Body of pancreas (tissue), 4 donors: ENCODE measurements around the gene SLC24A3. TPM values are rescaled to one million over a fixed set of nuclear protein-coding genes. Genes with fewer than 3 reads are reported as not detected.

Source experiments
- ATAC-seq: fragments of 150-250 bp; one replicate; pipeline ENCODE4 v1.9.1; 2016
- DNase-seq, 4 donors: peaks; one replicate each; pipeline ENCODE4 v3.0.0-alpha.2; 2019
- H3K27ac ChIP-seq, 4 donors: fragments of 200-600 bp; sonication (generic); 1 replicate in 3 of 4; 2 replicates in 1 of 4; pipeline versions ENCODE4 v1.5.1 to v1.6.1; 2016 to 2019; ENCODE audit warnings: mild to moderate bottlenecking in 1 of 4, mixed read lengths in 1 of 4, moderate library complexity in 1 of 4
- H3K27me3 ChIP-seq, 2 donors: fragments of 200-600 bp; sonication (generic); one replicate each; pipeline ENCODE4 v1.6.0; 2016; ENCODE audit warnings: mild to moderate bottlenecking in 1 of 2
- H3K36me3 ChIP-seq, 2 donors: fragments of 200-600 bp; sonication (generic); replicated peaks in 1 of 2; 2 replicates each; pipeline ENCODE4 v1.5.1; 2016; ENCODE audit warnings: low read depth in 2 of 2; ENCODE audit not compliant: insufficient read depth in 1 of 2
- H3K4me1 ChIP-seq: fragments of 200-600 bp; sonication (generic); one replicate; pipeline ENCODE4 v1.6.0; 2016
- H3K4me3 ChIP-seq, 2 donors: fragments of 200-600 bp; sonication (generic); 1 replicate in 1 of 2; 2 replicates in 1 of 2; pipeline ENCODE4 v1.5.1; 2016 to 2019
- H3K9me3 ChIP-seq, 3 donors: fragments of 200-600 bp; sonication (generic); 1 replicate in 2 of 3; 2 replicates in 1 of 3; pipeline ENCODE4 v1.5.1; 2016
- CTCF ChIP-seq, 7 experiments: fragments of 450-650 bp in 4 of 7; fragments of 200-600 bp in 3 of 7; sonication (generic) in 3 of 7; IDR thresholded peaks; one replicate each; pipeline ENCODE4 v1.5.1; 2016 to 2019; ENCODE audit warnings: antibody characterized with exemption in 7 of 7
- POLR2A ChIP-seq, 3 donors: fragments of 450-650 bp; IDR thresholded peaks; one replicate each; pipeline ENCODE4 v1.6.1; 2016; ENCODE audit warnings: antibody characterized with exemption in 3 of 3, mild to moderate bottlenecking in 2 of 3
- WGBS, 2 donors: methylation state at CpG; one replicate each; pipeline ENCODE4 v1.1.5; 2017; 5-methylcytosine and 5-hydroxymethylcytosine counted together
- intact Hi-C: fragments of 100-400 bp; cut with DNase I; formaldehyde crosslinking; loops from one replicate; pipeline ENCODE4 v1.15.1; 2023
- total RNA-seq, 2 donors: library from RNA; depleted of rRNA; stranded (reverse); fragments of >200 nt; gene quantifications; one replicate each; pipeline ENCODE4 v1.1.0, GENCODE V29; 2016

SLC24A3 gene
- total RNA-seq, 2 donors from 2014 or later: 0.66 to 1.0 TPM

GRCh38 chr20:19260412-19261090, 48.1 kb downstream of the SLC24A3 start:
- DNase-seq (no peak), ATAC-seq (no peak)
- intact Hi-C loops: no loop called here
- WGBS, 2 donors: 55 to 59% methylated on average over 9 of the region's 9 CpGs
- Histone ChIP-seq H3K4me1 (no peaks in the 10 kb centered on the region), H3K4me3 (no peak overlapping the region), H3K27ac (no peak overlapping the region), H3K36me3 (no peaks in the 10 kb centered on the region), H3K9me3 (no peaks in the 10 kb centered on the region), H3K27me3 (no peaks in the 10 kb centered on the region)
- TF ChIP-seq POLR2A (IDR thresholded peaks at IDR 0.05) (no peak), CTCF (IDR thresholded peaks at IDR 0.05) (no peak)

DNA sequence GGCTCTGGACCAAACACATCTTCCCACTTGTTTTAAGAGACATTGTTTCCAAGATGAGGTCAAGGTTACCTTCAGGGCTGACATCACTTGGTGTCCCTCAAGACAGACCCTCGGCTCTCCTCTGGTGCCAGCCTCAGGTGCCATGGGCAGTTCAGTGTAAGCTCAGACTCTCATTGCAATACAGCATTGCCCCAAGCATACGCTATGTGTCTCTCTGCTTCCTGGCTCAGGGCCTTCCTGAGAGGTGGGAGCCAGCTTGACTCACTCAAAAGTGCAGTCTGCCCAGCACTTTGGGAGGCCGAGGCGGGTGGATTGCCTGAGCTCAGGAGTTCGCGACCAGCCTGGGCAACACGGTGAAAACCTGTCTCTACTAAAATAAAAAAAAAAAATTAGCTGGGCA, 51.7 kb downstream of the SLC24A3 start:
- Histone ChIP-seq H3K36me3 (no peaks in the 10 kb centered on the region), H3K4me1 (no peaks in the 10 kb centered on the region), H3K27ac (no peak overlapping the region), H3K9me3 (no peaks in the 10 kb centered on the region), H3K4me3 (no peak overlapping the region), H3K27me3 (no peaks in the 10 kb centered on the region)
- DNase-seq (no peak), ATAC-seq (no peak)
- intact Hi-C loops: no loop called here
- 80 to 87% methylated on average over 7 of the region's 7 CpGs for WGBS, 2 donors
- TF ChIP-seq POLR2A (IDR thresholded peaks at IDR 0.05) (no peak), CTCF (IDR thresholded peaks at IDR 0.05) (no peak)

DNA sequence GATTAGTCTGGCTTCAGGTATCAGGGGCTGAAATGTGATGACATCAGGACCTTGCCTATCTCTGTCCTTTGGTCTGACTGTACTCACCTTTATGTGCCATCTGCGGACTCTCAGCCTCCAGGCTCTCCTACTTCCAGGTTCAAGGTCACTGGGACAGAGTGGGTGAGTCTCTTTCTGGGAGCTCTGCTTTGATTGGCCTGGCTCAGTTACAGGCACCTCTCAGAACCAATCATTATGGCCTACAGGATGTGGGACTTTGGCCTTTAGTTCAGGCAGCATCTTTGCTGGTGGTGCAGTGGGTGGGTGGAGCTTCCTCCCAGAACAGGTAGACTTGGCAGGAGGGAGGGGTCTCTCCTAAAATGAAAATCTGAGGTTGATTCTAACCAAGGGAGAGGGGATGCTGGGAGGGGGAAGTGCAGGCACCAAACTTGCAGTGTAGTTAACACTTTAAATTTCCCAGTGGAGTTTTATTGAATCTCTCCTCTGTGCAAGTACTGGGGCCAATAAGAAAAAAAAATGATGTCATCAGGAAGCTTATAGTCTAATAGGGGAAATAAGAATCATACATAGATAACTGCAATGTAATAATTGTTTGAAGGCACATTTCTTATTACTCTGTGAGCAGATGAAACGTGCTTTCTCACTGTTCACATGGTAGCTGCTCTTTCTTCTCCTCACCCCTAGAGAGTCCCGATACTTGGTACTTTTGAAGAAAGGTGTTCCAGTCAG, 53.4 kb downstream of the SLC24A3 start:
- no peak for TF ChIP-seq POLR2A (IDR thresholded peaks at IDR 0.05)
- TF ChIP-seq CTCF (IDR thresholded peaks at IDR 0.05): no peak
- WGBS, 2 donors: 71 to 74% methylated on average over 3 of the region's 3 CpGs
- ATAC-seq: no peak

GRCh38 chr20:19268426-19268825, 56.0 kb downstream of the SLC24A3 start:
- DNase-seq (no peak), ATAC-seq (no peak)
- TF ChIP-seq POLR2A (IDR thresholded peaks at IDR 0.05) (no peak), CTCF (IDR thresholded peaks at IDR 0.05) (no peak)
- H3K4me3 ChIP-seq: no peak overlapping the region
- intact Hi-C loops: no loop called here
- no peak overlapping the region for H3K27ac ChIP-seq
- no peaks in the 10 kb centered on the region for H3K9me3 ChIP-seq
- H3K36me3 ChIP-seq: no peaks in the 10 kb centered on the region
- WGBS, 2 donors: 82 to 85% methylated on average over 2 of the region's 2 CpGs
- no peaks in the 10 kb centered on the region for H3K27me3 ChIP-seq
- no peaks in the 10 kb centered on the region for H3K4me1 ChIP-seq

More for the DNA sequence above, 53.4 kb downstream of the SLC24A3 start:
- no peaks in the 10 kb centered on the region for H3K9me3 ChIP-seq
- H3K4me1 ChIP-seq: no peaks in the 10 kb centered on the region
- intact Hi-C loops: no loop called here
- no peaks in the 10 kb centered on the region for H3K27me3 ChIP-seq
- DNase-seq: no peak
- H3K4me3 ChIP-seq: no peak overlapping the region
- no peak overlapping the region for H3K27ac ChIP-seq
- H3K36me3 ChIP-seq: no peaks in the 10 kb centered on the region
